ENCODE results near the gene MED25. TPM values are rescaled to one million over a fixed set of nuclear protein-coding genes. Genes with fewer than 3 reads are reported as not detected.

Gene MED25
- total RNA-seq, 1 donor from 2014 or later, result 58.1 TPM

GRCh38 chr19:49883094-49883493 is 65.0 kb downstream of the MED25 start:
- Mint-ChIP-seq H3K4me3 (ENCODE audit: unreplicated experiment) (no peak overlapping the region), H3K27me3 (ENCODE audit: unreplicated experiment) (no peaks in the 10 kb centered on the region), H3K4me1 (ENCODE audit: unreplicated experiment) (peaks cover 10% of the 10 kb centered on the region), H3K36me3 (ENCODE audit: unreplicated experiment) (peaks cover 46% of the 10 kb centered on the region), H3K27ac (ENCODE audit: unreplicated experiment) (no peak overlapping the region), H3K9me3 (ENCODE audit: unreplicated experiment) (no peaks in the 10 kb centered on the region)
- DNase-seq (ENCODE audit: extremely low spot score, unreplicated experiment), result no peak
- TF ChIP-seq, protein P1, sequence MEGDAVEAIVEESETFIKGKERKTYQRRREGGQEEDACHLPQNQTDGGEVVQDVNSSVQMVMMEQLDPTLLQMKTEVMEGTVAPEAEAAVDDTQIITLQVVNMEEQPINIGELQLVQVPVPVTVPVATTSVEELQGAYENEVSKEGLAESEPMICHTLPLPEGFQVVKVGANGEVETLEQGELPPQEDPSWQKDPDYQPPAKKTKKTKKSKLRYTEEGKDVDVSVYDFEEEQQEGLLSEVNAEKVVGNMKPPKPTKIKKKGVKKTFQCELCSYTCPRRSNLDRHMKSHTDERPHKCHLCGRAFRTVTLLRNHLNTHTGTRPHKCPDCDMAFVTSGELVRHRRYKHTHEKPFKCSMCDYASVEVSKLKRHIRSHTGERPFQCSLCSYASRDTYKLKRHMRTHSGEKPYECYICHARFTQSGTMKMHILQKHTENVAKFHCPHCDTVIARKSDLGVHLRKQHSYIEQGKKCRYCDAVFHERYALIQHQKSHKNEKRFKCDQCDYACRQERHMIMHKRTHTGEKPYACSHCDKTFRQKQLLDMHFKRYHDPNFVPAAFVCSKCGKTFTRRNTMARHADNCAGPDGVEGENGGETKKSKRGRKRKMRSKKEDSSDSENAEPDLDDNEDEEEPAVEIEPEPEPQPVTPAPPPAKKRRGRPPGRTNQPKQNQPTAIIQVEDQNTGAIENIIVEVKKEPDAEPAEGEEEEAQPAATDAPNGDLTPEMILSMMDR (IDR thresholded peaks at IDR 0.05), result no peak

GRCh38 chr19:49884109-49884508 is 66.0 kb downstream of the MED25 start:
- Mint-ChIP-seq H3K36me3 (ENCODE audit: unreplicated experiment) (peaks cover 43% of the 10 kb centered on the region), H3K27me3 (ENCODE audit: unreplicated experiment) (no peaks in the 10 kb centered on the region), H3K27ac (ENCODE audit: unreplicated experiment) (no peak overlapping the region), H3K4me3 (ENCODE audit: unreplicated experiment) (no peak overlapping the region), H3K9me3 (ENCODE audit: unreplicated experiment) (no peaks in the 10 kb centered on the region), H3K4me1 (ENCODE audit: unreplicated experiment) (peaks cover 2% of the 10 kb centered on the region)
- DNase-seq (ENCODE audit: extremely low spot score, unreplicated experiment), result no peak
- TF ChIP-seq, protein P1 (IDR thresholded peaks at IDR 0.05), result no peak

GRCh38 chr19:49884760-49885159 is 66.7 kb downstream of the MED25 start:
- TF ChIP-seq, protein P1 (IDR thresholded peaks at IDR 0.05), result no peak
- Mint-ChIP-seq H3K9me3 (ENCODE audit: unreplicated experiment) (no peaks in the 10 kb centered on the region), H3K4me3 (ENCODE audit: unreplicated experiment) (no peak overlapping the region), H3K27ac (ENCODE audit: unreplicated experiment) (no peak overlapping the region), H3K27me3 (ENCODE audit: unreplicated experiment) (no peaks in the 10 kb centered on the region), H3K4me1 (ENCODE audit: unreplicated experiment) (peaks cover 2% of the 10 kb centered on the region), H3K36me3 (ENCODE audit: unreplicated experiment) (peaks cover 38% of the 10 kb centered on the region)
- no peak for DNase-seq (ENCODE audit: extremely low spot score, unreplicated experiment)

Small RNAs within 50 kb of the gene (microRNA-seq; reads per million reads assigned to microRNA genes)
- gene MIR4749 (ENCODE audit: unreplicated experiment), result 6.0 reads per million, percentile 5 among the genes with 10 or more reads in this experiment
- gene MIR6799 (ENCODE audit: unreplicated experiment), result not detected
- gene MIR6800 (ENCODE audit: unreplicated experiment), result not detected

Other genes with a start within 250 kb of the MED25 start
- gene NOSIP, start 237.7 kb upstream of the MED25 start, total RNA-seq, result 58.7 and 66.2 TPM in 2 replicates
- 0.32 and 0.52 TPM in 2 replicates for gene PRRG2, start 237.0 kb upstream of the MED25 start, total RNA-seq
- 31.6 and 32.9 TPM in 2 replicates for gene PRR12, start 227.1 kb upstream of the MED25 start, total RNA-seq
- 67.4 and 67.7 TPM in 2 replicates for gene RRAS, start 178.1 kb upstream of the MED25 start, total RNA-seq
- gene SCAF1, start 176.1 kb upstream of the MED25 start, total RNA-seq, result 74.9 and 81.9 TPM in 2 replicates
- gene IRF3, start 152.4 kb upstream of the MED25 start, total RNA-seq, result 80.9 and 88.9 TPM in 2 replicates
- 23.6 and 29.3 TPM in 2 replicates for gene BCL2L12, start 152.4 kb upstream of the MED25 start, total RNA-seq
- 121 and 126 TPM in 2 replicates for gene PRMT1, start 141.0 kb upstream of the MED25 start, total RNA-seq
- 0.73 and 1.5 TPM in 2 replicates for gene ADM5, start 128.7 kb upstream of the MED25 start, total RNA-seq
- 44.2 and 48.8 TPM in 2 replicates for gene CPT1C, start 127.2 kb upstream of the MED25 start, total RNA-seq
- not detected in 2 replicates for gene TSKS, start 55.0 kb upstream of the MED25 start, total RNA-seq
- gene AP2A1, start 51.3 kb upstream of the MED25 start, total RNA-seq, result 130 and 133 TPM in 2 replicates
- 19.9 and 24.4 TPM in 2 replicates for gene FUZ, start 5.0 kb upstream of the MED25 start, total RNA-seq
- 266 and 295 TPM in 2 replicates for gene PTOV1, start 32.9 kb downstream of the MED25 start, total RNA-seq
- gene PNKP, start 49.3 kb downstream of the MED25 start, total RNA-seq, result 68.3 and 76.4 TPM in 2 replicates
- 59.7 and 61.2 TPM in 2 replicates for gene AKT1S1, start 59.1 kb downstream of the MED25 start, total RNA-seq
- 69.2 and 71.9 TPM in 2 replicates for gene TBC1D17, start 59.4 kb downstream of the MED25 start, total RNA-seq
- gene IL4I1, start 78.6 kb downstream of the MED25 start, total RNA-seq, result 0.55 TPM in 1 of 2 replicates, not detected in the other
- gene ATF5, start 110.9 kb downstream of the MED25 start, total RNA-seq, result 20.1 and 22.0 TPM in 2 replicates
- 57.7 and 65.1 TPM in 2 replicates for gene NUP62, start 111.2 kb downstream of the MED25 start, total RNA-seq
- gene SIGLEC11, start 142.9 kb downstream of the MED25 start, total RNA-seq, result not detected in 2 replicates
- gene VRK3, start 207.1 kb downstream of the MED25 start, total RNA-seq, result 31.5 and 35.8 TPM in 2 replicates
- 9.8 and 10.4 TPM in 2 replicates for gene ZNF473, start 207.7 kb downstream of the MED25 start, total RNA-seq

All from osteocyte (in vitro differentiated cells).